HEK293 (cell line): ENCODE results near the gene POLD1.

Experiments used
- CTCF ChIA-PET: fragments of 350-600 bp; formaldehyde crosslinking; extraction: SDS; loops from one replicate; lab custom pipeline; 2021; ENCODE audit warnings: antibody characterized with exemption; lab: Yijun Ruan, JAX
- POLR2A ChIA-PET: fragments of 300-600 bp; formaldehyde crosslinking; extraction: SDS; loops from one replicate; lab custom pipeline; 2020; ENCODE audit warnings: antibody characterized with exemption, inconsistent platforms; lab: Yijun Ruan, JAX
- H3K27ac ChIP-seq: fragments of 200-500 bp; sonication (Bioruptor generic); 2 replicates; pipeline ENCODE4 v1.5.1; 2014; ENCODE audit warnings: low read depth, low read length, control low read depth, inconsistent platforms; ENCODE audit errors: extremely low read depth
- H3K36me3 ChIP-seq, 2 experiments: fragments of 200-500 bp in 1 of 2; sonication (Bioruptor generic) in 1 of 2; 1 replicate in 1 of 2; 2 replicates in 1 of 2; pipeline ENCODE4 v1.5.1; 2014 to 2017; ENCODE audit warnings: inconsistent platforms in 2 of 2, low read length in 2 of 2; ENCODE audit not compliant: control insufficient read depth in 2 of 2, insufficient read depth in 1 of 2
- H3K4me1 ChIP-seq: fragments of 200-500 bp; sonication (Bioruptor generic); 2 replicates; pipeline ENCODE4 v1.5.1; 2014; ENCODE audit warnings: mild to moderate bottlenecking, low read length, inconsistent platforms; ENCODE audit not compliant: control insufficient read depth, insufficient read depth
- H3K4me3 ChIP-seq: 2 replicates; pipeline ENCODE4 v1.5.1; 2011; ENCODE audit warnings: low read depth, mild to moderate bottlenecking, control low read depth, low read length, moderate library complexity
- H3K9me3 ChIP-seq: fragments of 200-500 bp; sonication (Bioruptor generic); 2 replicates; pipeline ENCODE4 v1.5.1; 2014; ENCODE audit warnings: low read depth, low read length, inconsistent platforms; ENCODE audit not compliant: control insufficient read depth, insufficient read depth
- KLF1 ChIP-seq: fragments of 450-650 bp; formaldehyde crosslinking; IDR thresholded peaks from 2 replicates; pipeline ENCODE4 v1.5.1; 2016; ENCODE audit warnings: missing biosample characterization, missing genetic modification characterization
- KLF9 ChIP-seq: fragments of 450-650 bp; formaldehyde crosslinking; IDR thresholded peaks from 2 replicates; pipeline ENCODE4 v1.5.1; 2016; ENCODE audit warnings: missing biosample characterization, missing genetic modification characterization, low read depth
- PATZ1 ChIP-seq: fragments of 450-650 bp; formaldehyde crosslinking; IDR thresholded peaks from 2 replicates; pipeline ENCODE4 v1.5.1; 2016; ENCODE audit warnings: missing biosample characterization, missing genetic modification characterization
- TCF7L2 ChIP-seq: IDR thresholded peaks from 2 replicates; pipeline ENCODE4 v1.6.1; 2011; ENCODE audit warnings: low read depth, mild to moderate bottlenecking, inconsistent platforms, low read length, moderate library complexity, borderline replicate concordance
- ZBTB48 ChIP-seq: fragments of 450-650 bp; formaldehyde crosslinking; IDR thresholded peaks from 2 replicates; pipeline ENCODE4 v1.5.1; 2016; ENCODE audit warnings: missing biosample characterization, missing genetic modification characterization
- ZFHX2 ChIP-seq: fragments of 450-650 bp; formaldehyde crosslinking; conservative IDR thresholded peaks from 2 replicates; pipeline ENCODE4 v1.5.1; 2016; ENCODE audit warnings: missing biosample characterization, missing genetic modification characterization
- ZFP69B ChIP-seq: fragments of 450-650 bp; formaldehyde crosslinking; IDR thresholded peaks from 2 replicates; pipeline ENCODE4 v1.5.1; 2016; ENCODE audit warnings: missing biosample characterization, missing genetic modification characterization
- ZNF10 ChIP-seq: fragments of 450-650 bp; formaldehyde crosslinking; IDR thresholded peaks from 2 replicates; pipeline ENCODE4 v1.5.1; 2017; ENCODE audit warnings: missing biosample characterization, missing genetic modification characterization
- ZNF302 ChIP-seq: fragments of 450-650 bp; formaldehyde crosslinking; IDR thresholded peaks from 2 replicates; pipeline ENCODE4 v1.5.1; 2016; ENCODE audit warnings: missing biosample characterization, missing genetic modification characterization, low read depth
- ZNF341 ChIP-seq: fragments of 450-650 bp; formaldehyde crosslinking; IDR thresholded peaks from 2 replicates; pipeline ENCODE4; 2016; ENCODE audit warnings: low read depth, missing biosample characterization, missing genetic modification characterization
- ZNF433 ChIP-seq: fragments of 450-650 bp; formaldehyde crosslinking; IDR thresholded peaks from 2 replicates; pipeline ENCODE4 v1.5.1; 2016; ENCODE audit warnings: missing biosample characterization, missing genetic modification characterization, low read depth
- ZSCAN16 ChIP-seq: fragments of 450-650 bp; formaldehyde crosslinking; IDR thresholded peaks from 2 replicates; pipeline ENCODE4 v1.5.1; 2016; ENCODE audit warnings: missing biosample characterization, missing genetic modification characterization
- ZSCAN30 ChIP-seq: fragments of 450-650 bp; IDR thresholded peaks from 2 replicates; pipeline ENCODE4 v1.5.1; 2018; ENCODE audit warnings: missing biosample characterization, mild to moderate bottlenecking, missing genetic modification characterization, moderate library complexity
- TF ChIP-seq, protein P1 (sequence below): sonication (generic); formaldehyde crosslinking; IDR thresholded peaks from 2 replicates; pipeline ENCODE4 v1.8.1; 2022; ENCODE audit warnings: mild to moderate bottlenecking, moderate library complexity, missing genetic modification reagents
- TF ChIP-seq, protein P2 (sequence below): fragments of 450-650 bp; formaldehyde crosslinking; IDR thresholded peaks from 2 replicates; pipeline ENCODE4 v1.5.1; 2016; ENCODE audit warnings: missing biosample characterization, missing genetic modification characterization, borderline replicate concordance
- TF ChIP-seq, protein P3 (sequence below): fragments of 450-650 bp; formaldehyde crosslinking; IDR thresholded peaks from 2 replicates; pipeline ENCODE4 v1.5.1; 2016; ENCODE audit warnings: missing biosample characterization, missing genetic modification characterization
- TF ChIP-seq, protein P4 (sequence below): fragments of 450-650 bp; formaldehyde crosslinking; IDR thresholded peaks from 2 replicates; pipeline ENCODE4 v1.5.1; 2017; ENCODE audit warnings: missing biosample characterization, missing genetic modification characterization

Gene POLD1

GRCh38 chr19:50380137-50380536 lies 4.0 kb upstream of the POLD1 start:
- TF ChIP-seq ZFHX2 (peak; percentile 70), KLF1 (tag by site-specific recombination) (no peak)
- ChIA-PET CTCF (interaction anchor here (0.7 kb wide), 1 partner anchor 125 kb away, joined by 4 read pairs; no protein-coding TSS in a partner anchor), POLR2A (no interaction called here)
- Histone ChIP-seq H3K27ac (no peak overlapping the region), H3K4me3 (no peak overlapping the region), H3K9me3 (no peaks in the 10 kb centered on the region), H3K4me1 (0 out of 2 replicates have a peak, but pooled peaks cover 2% of the 10 kb centered on the region), H3K36me3 (peaks cover 7 to 52% of the 10 kb centered on the region in 2 experiments; a peak in 2 of 3 replicates)

GRCh38 chr19:50380751-50381151 lies 3.4 kb upstream of the POLD1 start:
- POLR2A ChIA-PET, result no interaction called here
- CTCF ChIA-PET, result no interaction called here
- Histone ChIP-seq H3K27ac (no peak overlapping the region), H3K4me3 (no peak overlapping the region), H3K9me3 (no peaks in the 10 kb centered on the region), H3K4me1 (0 out of 2 replicates have a peak, but pooled peaks cover 2% of the 10 kb centered on the region), H3K36me3 (peaks cover 11 to 53% of the 10 kb centered on the region in 2 experiments)
- TF ChIP-seq ZNF341 (tag by site-specific recombination) (no peak), ZSCAN16 (tag by site-specific recombination) (no peak), TCF7L2 (no peak), KLF9 (tag by site-specific recombination) (no peak), ZBTB48 (tag by site-specific recombination) (no peak), ZNF433 (tag by site-specific recombination) (no peak), ZSCAN30 (tag by site-specific recombination) (no peak), PATZ1 (tag by site-specific recombination) (no peak)
- TF ChIP-seq, protein P1, sequence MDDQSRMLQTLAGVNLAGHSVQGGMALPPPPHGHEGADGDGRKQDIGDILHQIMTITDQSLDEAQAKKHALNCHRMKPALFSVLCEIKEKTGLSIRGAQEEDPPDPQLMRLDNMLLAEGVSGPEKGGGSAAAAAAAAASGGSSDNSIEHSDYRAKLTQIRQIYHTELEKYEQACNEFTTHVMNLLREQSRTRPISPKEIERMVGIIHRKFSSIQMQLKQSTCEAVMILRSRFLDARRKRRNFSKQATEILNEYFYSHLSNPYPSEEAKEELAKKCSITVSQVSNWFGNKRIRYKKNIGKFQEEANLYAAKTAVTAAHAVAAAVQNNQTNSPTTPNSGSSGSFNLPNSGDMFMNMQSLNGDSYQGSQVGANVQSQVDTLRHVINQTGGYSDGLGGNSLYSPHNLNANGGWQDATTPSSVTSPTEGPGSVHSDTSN (CRISPR knock-in tag), result no peak
- TF ChIP-seq, protein P2, sequence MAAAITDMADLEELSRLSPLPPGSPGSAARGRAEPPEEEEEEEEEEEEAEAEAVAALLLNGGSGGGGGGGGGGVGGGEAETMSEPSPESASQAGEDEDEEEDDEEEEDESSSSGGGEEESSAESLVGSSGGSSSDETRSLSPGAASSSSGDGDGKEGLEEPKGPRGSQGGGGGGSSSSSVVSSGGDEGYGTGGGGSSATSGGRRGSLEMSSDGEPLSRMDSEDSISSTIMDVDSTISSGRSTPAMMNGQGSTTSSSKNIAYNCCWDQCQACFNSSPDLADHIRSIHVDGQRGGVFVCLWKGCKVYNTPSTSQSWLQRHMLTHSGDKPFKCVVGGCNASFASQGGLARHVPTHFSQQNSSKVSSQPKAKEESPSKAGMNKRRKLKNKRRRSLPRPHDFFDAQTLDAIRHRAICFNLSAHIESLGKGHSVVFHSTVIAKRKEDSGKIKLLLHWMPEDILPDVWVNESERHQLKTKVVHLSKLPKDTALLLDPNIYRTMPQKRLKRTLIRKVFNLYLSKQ (tag by site-specific recombination), result no peak

- ChIA-PET CTCF (interaction anchor here (0.5 kb wide), 1 partner anchor 340 kb away, joined by 4 read pairs; no protein-coding TSS in a partner anchor), POLR2A (no interaction called here)
- Histone ChIP-seq H3K27ac (no peak overlapping the region), H3K4me3 (no peak overlapping the region), H3K4me1 (0 out of 2 replicates have a peak, but pooled peaks cover 2% of the 10 kb centered on the region), H3K36me3 (peaks cover 16 to 66% of the 10 kb centered on the region in 2 experiments), H3K9me3 (no peaks in the 10 kb centered on the region)
- TF ChIP-seq ZNF302 (tag by site-specific recombination) (no peak), KLF1 (tag by site-specific recombination) (peak; percentile 41; the same call in 1 of the 2 replicates), ZNF10 (peak; percentile 38; the same call in 1 of the 2 replicates), ZFP69B (peak; percentile 62; the same call in 1 of the 2 replicates)
- TF ChIP-seq, protein P3, sequence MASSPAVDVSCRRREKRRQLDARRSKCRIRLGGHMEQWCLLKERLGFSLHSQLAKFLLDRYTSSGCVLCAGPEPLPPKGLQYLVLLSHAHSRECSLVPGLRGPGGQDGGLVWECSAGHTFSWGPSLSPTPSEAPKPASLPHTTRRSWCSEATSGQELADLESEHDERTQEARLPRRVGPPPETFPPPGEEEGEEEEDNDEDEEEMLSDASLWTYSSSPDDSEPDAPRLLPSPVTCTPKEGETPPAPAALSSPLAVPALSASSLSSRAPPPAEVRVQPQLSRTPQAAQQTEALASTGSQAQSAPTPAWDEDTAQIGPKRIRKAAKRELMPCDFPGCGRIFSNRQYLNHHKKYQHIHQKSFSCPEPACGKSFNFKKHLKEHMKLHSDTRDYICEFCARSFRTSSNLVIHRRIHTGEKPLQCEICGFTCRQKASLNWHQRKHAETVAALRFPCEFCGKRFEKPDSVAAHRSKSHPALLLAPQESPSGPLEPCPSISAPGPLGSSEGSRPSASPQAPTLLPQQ (tag by site-specific recombination), result peak; percentile 59; the same call in 1 of the 2 replicates
- TF ChIP-seq, protein P4, sequence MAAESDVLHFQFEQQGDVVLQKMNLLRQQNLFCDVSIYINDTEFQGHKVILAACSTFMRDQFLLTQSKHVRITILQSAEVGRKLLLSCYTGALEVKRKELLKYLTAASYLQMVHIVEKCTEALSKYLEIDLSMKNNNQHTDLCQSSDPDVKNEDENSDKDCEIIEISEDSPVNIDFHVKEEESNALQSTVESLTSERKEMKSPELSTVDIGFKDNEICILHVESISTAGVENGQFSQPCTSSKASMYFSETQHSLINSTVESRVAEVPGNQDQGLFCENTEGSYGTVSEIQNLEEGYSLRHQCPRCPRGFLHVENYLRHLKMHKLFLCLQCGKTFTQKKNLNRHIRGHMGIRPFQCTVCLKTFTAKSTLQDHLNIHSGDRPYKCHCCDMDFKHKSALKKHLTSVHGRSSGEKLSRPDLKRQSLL (tag by site-specific recombination), result no peak
Observed at GRCh38 chr19:50381881-50382729, 2.0 kb upstream of the POLD1 start.
